ENCODE measurements around the gene NPLOC4.

GRCh38 chr17:81523402-81524038 is 113.4 kb downstream of the NPLOC4 start:
- TF ChIP-seq EZH2 (IDR thresholded peaks at IDR 0.05; ENCODE audit: borderline replicate concordance, low read depth, low read length, severe bottlenecking) (no peak), CTCF (IDR thresholded peaks at IDR 0.05; ENCODE audit: borderline replicate concordance, extremely low read depth, low read length, poor library complexity, severe bottlenecking) (no peak)

Measured in DND-41 (cell line).